Left ventricle myocardium inferior (tissue), 1 donor: ENCODE measurements around the gene GLIS2. TPM values are rescaled to one million over a fixed set of nuclear protein-coding genes. Genes with fewer than 3 reads are reported as not detected.

ENCODE experiments used
- DNase-seq: peaks from one replicate; pipeline ENCODE4 v3.0.0-alpha.2; 2020
- H3K27ac ChIP-seq: fragments of 200-600 bp; replicated peaks from 2 replicates; pipeline ENCODE4 v1.8.0; 2021
- H3K27me3 ChIP-seq: fragments of 200-600 bp; 2 replicates; pipeline ENCODE4 v1.8.0; 2021; ENCODE audit warnings: low read depth
- H3K36me3 ChIP-seq: fragments of 200-600 bp; 2 replicates; pipeline ENCODE4 v1.8.0; 2021
- H3K4me1 ChIP-seq: fragments of 200-600 bp; 2 replicates; pipeline ENCODE4 v1.8.0; 2021
- H3K4me3 ChIP-seq: fragments of 200-600 bp; 2 replicates; pipeline ENCODE4 v1.8.0; 2021; ENCODE audit warnings: mild to moderate bottlenecking, moderate library complexity
- H3K9me3 ChIP-seq: fragments of 200-600 bp; replicated peaks from 2 replicates; pipeline ENCODE4 v1.8.0; 2021
- CTCF ChIP-seq: fragments of 200-600 bp; IDR thresholded peaks from 2 replicates; pipeline ENCODE4 v1.8.0; 2021; ENCODE audit warnings: antibody characterized with exemption, mild to moderate bottlenecking, borderline replicate concordance
- intact Hi-C: fragments of 100-400 bp; cut with micrococcal nuclease; formaldehyde crosslinking; loops from one replicate; pipeline ENCODE4 v1.11.0; 2022
- total RNA-seq: library from RNA; stranded (reverse); fragmentation: NEBNext Ultra II Directional; extraction: Animal tissue kit (Norgen Biotek cat#: 25700); gene quantifications from one replicate; pipeline ENCODE4 v1.2.1, GENCODE V29; 2021
- donor health status: DM: no; HTN: yes; CAD: no; lungs with severe emphysema.

Gene GLIS2
- total RNA-seq, 1 donor from 2014 or later = 17.2 TPM

- Histone ChIP-seq H3K27me3 (no peaks in the 10 kb centered on the region), H3K27ac (no peak overlapping the region), H3K9me3 (no peaks in the 10 kb centered on the region), H3K4me3 (no peak overlapping the region), H3K36me3 (no peaks in the 10 kb centered on the region), H3K4me1 (peaks cover 49% of the 10 kb centered on the region)
- no peak for TF ChIP-seq CTCF
- intact Hi-C loops = no loop called here
- DNase-seq = no peak
These were observed 29.3 kb downstream of the GLIS2 start for GRCh38 chr16:4344983-4345835.

- Histone ChIP-seq H3K27me3 (no peaks in the 10 kb centered on the region), H3K36me3 (no peaks in the 10 kb centered on the region), H3K4me3 (no peak overlapping the region), H3K27ac (no peak overlapping the region), H3K9me3 (no peaks in the 10 kb centered on the region), H3K4me1 (peaks cover 54% of the 10 kb centered on the region)
- intact Hi-C loops = no loop called here
- no peak for DNase-seq
- no peak for TF ChIP-seq CTCF
These were observed 30.2 kb downstream of the GLIS2 start for GRCh38 chr16:4345836-4346781.

GRCh38 chr16:4347010-4347409, 31.1 kb downstream of the GLIS2 start:
- H3K4me1 ChIP-seq = peaks cover 58% of the 10 kb centered on the region
- H3K36me3 ChIP-seq = no peaks in the 10 kb centered on the region
- H3K27ac ChIP-seq = no peak overlapping the region
- H3K27me3 ChIP-seq = no peaks in the 10 kb centered on the region
- H3K9me3 ChIP-seq = no peaks in the 10 kb centered on the region
- H3K4me3 ChIP-seq = no peak overlapping the region
- intact Hi-C loops = no loop called here
- no peak for TF ChIP-seq CTCF
- no peak for DNase-seq

GRCh38 chr16:4347765-4348509, 32.1 kb downstream of the GLIS2 start:
- Histone ChIP-seq H3K27ac (peak overlapping the region; percentile 51), H3K4me3 (no peak overlapping the region), H3K27me3 (no peaks in the 10 kb centered on the region), H3K9me3 (no peaks in the 10 kb centered on the region), H3K36me3 (no peaks in the 10 kb centered on the region), H3K4me1 (peaks cover 54% of the 10 kb centered on the region)
- intact Hi-C loops = no loop called here
- no peak for DNase-seq
- no peak for TF ChIP-seq CTCF

- Histone ChIP-seq H3K4me1 (peaks cover 43% of the 10 kb centered on the region), H3K36me3 (no peaks in the 10 kb centered on the region), H3K27ac (no peak overlapping the region), H3K27me3 (no peaks in the 10 kb centered on the region), H3K9me3 (no peaks in the 10 kb centered on the region), H3K4me3 (no peak overlapping the region)
- intact Hi-C loops = no loop called here
- no peak for TF ChIP-seq CTCF
- no peak for DNase-seq
These were observed 33.5 kb downstream of the GLIS2 start for GRCh38 chr16:4349332-4349731.
